HepG2 (cell line): Measurements from ENCODE around the gene ITGA7. TPM values are rescaled to one million over a fixed set of nuclear protein-coding genes. Genes with fewer than 3 reads are reported as not detected.

ENCODE experiments used
- ATRX ChIP-seq: sonication (generic); formaldehyde crosslinking; IDR thresholded peaks from 2 replicates; pipeline ENCODE4 v1.4.0; 2020; ENCODE audit warnings: missing genetic modification reagents, borderline replicate concordance
- GLI4 ChIP-seq: sonication (generic); formaldehyde crosslinking; IDR thresholded peaks from 2 replicates; pipeline ENCODE4 v1.5.1; 2020; ENCODE audit warnings: missing genetic modification reagents, mild to moderate bottlenecking, moderate library complexity, borderline replicate concordance
- HMGXB4 ChIP-seq, 2 experiments: sonication (generic) in 1 of 2; formaldehyde crosslinking in 1 of 2; IDR thresholded peaks; 2 replicates each; pipeline versions ENCODE4 v1.4.0 to v1.6.1; 2018 to 2020; ENCODE audit warnings: missing genetic modification reagents in 2 of 2, borderline replicate concordance in 1 of 2, low read depth in 1 of 2, mild to moderate bottlenecking in 1 of 2, missing biosample characterization in 1 of 2
- MEIS2 ChIP-seq: sonication (generic); formaldehyde crosslinking; IDR thresholded peaks from 2 replicates; pipeline ENCODE4 v1.9.0; 2021; ENCODE audit warnings: mild to moderate bottlenecking, missing genetic modification reagents
- MTF1 ChIP-seq: sonication (generic); formaldehyde crosslinking; IDR thresholded peaks from 2 replicates; pipeline ENCODE4 v1.5.0; 2020; ENCODE audit warnings: missing genetic modification reagents
- NFYB ChIP-seq: sonication (generic); formaldehyde crosslinking; IDR thresholded peaks from 2 replicates; pipeline ENCODE4 v1.4.0; 2020; ENCODE audit warnings: missing genetic modification reagents
- NONO ChIP-seq, 2 experiments: fragments of 450-650 bp in 1 of 2; sonication (generic) in 1 of 2; formaldehyde crosslinking in 1 of 2; IDR thresholded peaks in 1 of 2; conservative IDR thresholded peaks in 1 of 2; 2 replicates each; pipeline versions ENCODE4 v1.6.1 to v1.8.0; 2017 to 2022; ENCODE audit warnings: mild to moderate bottlenecking in 1 of 2, missing genetic modification reagents in 1 of 2, moderate library complexity in 1 of 2
- TMF1 ChIP-seq: sonication (generic); formaldehyde crosslinking; IDR thresholded peaks from 2 replicates; pipeline ENCODE4 v1.8.1; 2022; ENCODE audit warnings: low read depth, missing genetic modification reagents
- TRIM22 ChIP-seq: fragments of 450-650 bp; IDR thresholded peaks from 2 replicates; pipeline ENCODE4 v1.6.1; 2017
- ZNF234 ChIP-seq: sonication (generic); formaldehyde crosslinking; conservative IDR thresholded peaks from 2 replicates; pipeline ENCODE4 v1.5.1; 2020; ENCODE audit warnings: mild to moderate bottlenecking, missing genetic modification reagents
- ZNF317 ChIP-seq: sonication (generic); formaldehyde crosslinking; IDR thresholded peaks from 2 replicates; pipeline ENCODE4 v1.5.0; 2020; ENCODE audit warnings: mild to moderate bottlenecking, missing genetic modification reagents
- ZNF605 ChIP-seq: sonication (generic); formaldehyde crosslinking; IDR thresholded peaks from 2 replicates; pipeline ENCODE4 v1.8.0; 2022; ENCODE audit warnings: mild to moderate bottlenecking, missing genetic modification reagents
- ZNF644 ChIP-seq: IDR thresholded peaks from 2 replicates; pipeline ENCODE4 v1.6.1; 2016; ENCODE audit warnings: low read depth
- ZNF770 ChIP-seq: sonication (generic); formaldehyde crosslinking; IDR thresholded peaks from 2 replicates; pipeline ENCODE4 v1.5.0; 2020; ENCODE audit warnings: mild to moderate bottlenecking, missing genetic modification reagents
- polyA plus RNA-seq, 8 experiments: library from polyadenylated mRNA; depleted of rRNA in 3 of 8; stranded (reverse) in 7 of 8; unstranded in 1 of 8; fragments of >200 nt; fragmentation: Illumina TruSeq in 4 of 8; extraction: Trizol in 4 of 8; gene quantifications; 2 replicates each; pipeline versions ENCODE4 v1.2.1 to v1.2.3, GENCODE V29; 2011 to 2016; ENCODE audit warnings: low read depth in 4 of 8, missing spikeins in 1 of 8, mixed read lengths in 1 of 8; ENCODE audit not compliant: insufficient read depth in 1 of 8
- total RNA-seq, 5 experiments: library from RNA; depleted of rRNA; stranded (reverse); fragments of >200 nt; fragmentation: Illumina TruSeq; extraction: Trizol; gene quantifications; 2 replicates each; pipeline ENCODE4 v1.2.3, GENCODE V29; 2016; ENCODE audit warnings: low read depth in 1 of 5
- TF ChIP-seq, protein P1 (sequence below): IDR thresholded peaks from 2 replicates; pipeline ENCODE4 v1.6.1; 2016

The ITGA7 gene
- total and polyA plus RNA-seq, 2 of the 13 experiments (the other 11 are each of a cell fraction or from before 2014, with no cell fraction given) = 0.65 to 0.75 TPM

DNA sequence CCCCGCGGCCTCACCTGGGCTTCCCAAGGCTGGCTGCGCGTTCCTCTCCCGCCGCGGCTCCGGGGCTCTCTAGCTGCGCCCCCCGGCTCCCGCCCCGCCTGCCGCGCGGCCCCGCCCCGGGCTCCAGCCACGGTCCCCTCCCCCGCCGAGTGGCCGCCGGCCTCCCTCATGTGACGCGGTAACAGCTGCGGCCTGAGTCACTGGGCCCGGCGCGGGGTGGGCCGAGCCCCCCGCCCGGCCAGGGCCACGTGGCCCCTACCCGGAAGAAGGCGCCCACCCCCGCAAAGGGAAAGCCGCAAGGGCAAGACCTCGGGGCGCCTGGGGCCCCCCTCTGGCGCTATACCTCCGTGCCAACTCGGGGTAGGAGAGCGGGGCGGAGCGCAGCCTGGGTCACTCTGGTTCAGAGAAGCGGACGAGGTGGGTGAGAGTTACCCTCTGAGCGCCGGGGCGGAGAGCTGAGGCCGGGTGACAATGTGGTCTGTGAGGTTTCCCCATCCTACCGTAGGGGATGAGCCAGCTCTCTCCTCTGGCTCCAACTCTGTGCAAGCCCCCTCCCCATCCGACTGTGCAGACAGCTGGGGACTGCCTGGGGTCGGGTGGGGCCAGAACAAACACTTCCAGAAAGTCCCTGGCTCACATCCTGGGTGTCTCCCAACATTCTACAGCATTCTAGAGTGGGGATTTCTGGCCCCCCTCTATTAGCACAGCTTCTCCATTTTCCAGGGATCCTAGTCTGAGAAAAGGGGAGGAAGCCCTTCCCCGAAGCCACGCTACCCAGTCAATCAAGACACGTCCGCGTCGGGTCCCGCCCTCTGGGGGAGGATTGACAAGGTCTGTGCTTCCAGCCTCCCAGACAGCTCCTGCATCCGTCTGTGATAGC is 21.5 kb upstream of the ITGA7 start, which contains the start of gene CD63 (continued):
- TF ChIP-seq TRIM22 = no peak
- TF ChIP-seq, protein P1, sequence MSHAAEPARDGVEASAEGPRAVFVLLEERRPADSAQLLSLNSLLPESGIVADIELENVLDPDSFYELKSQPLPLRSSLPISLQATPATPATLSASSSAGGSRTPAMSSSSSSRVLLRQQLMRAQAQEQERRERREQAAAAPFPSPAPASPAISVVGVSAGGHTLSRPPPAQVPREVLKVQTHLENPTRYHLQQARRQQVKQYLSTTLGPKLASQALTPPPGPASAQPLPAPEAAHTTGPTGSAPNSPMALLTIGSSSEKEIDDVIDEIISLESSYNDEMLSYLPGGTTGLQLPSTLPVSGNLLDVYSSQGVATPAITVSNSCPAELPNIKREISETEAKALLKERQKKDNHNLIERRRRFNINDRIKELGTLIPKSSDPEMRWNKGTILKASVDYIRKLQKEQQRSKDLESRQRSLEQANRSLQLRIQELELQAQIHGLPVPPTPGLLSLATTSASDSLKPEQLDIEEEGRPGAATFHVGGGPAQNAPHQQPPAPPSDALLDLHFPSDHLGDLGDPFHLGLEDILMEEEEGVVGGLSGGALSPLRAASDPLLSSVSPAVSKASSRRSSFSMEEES (CRISPR knock-in tag) = peak; percentile 88
- TF ChIP-seq ATRX = no peak
- TF ChIP-seq ZNF234 (CRISPR knock-in tag) = no peak
- no peak for TF ChIP-seq GLI4 (CRISPR knock-in tag)
- no peak for TF ChIP-seq TMF1
- peak in 1 of 2 experiments; percentile 24; a peak in 1 of 4 replicates for TF ChIP-seq HMGXB4 (CRISPR knock-in tag; IDR thresholded peaks at IDR 0.05; ENCODE audit: borderline replicate concordance in 1 of 2, low read depth in 1 of 2)
- peak; percentile 65; the same call in 1 of the 2 replicates for TF ChIP-seq MEIS2 (CRISPR knock-in tag)
- no peak for TF ChIP-seq MTF1 (CRISPR knock-in tag)
- TF ChIP-seq ZNF605 (CRISPR knock-in tag) = 0 out of 2 replicates have a peak, but pooled peaks have one; percentile 72
- peak; percentile 62; the same call in 1 of the 2 replicates for TF ChIP-seq ZNF770 (CRISPR knock-in tag)
- no peak for TF ChIP-seq NONO (IDR thresholded peaks at IDR 0.05)
- TF ChIP-seq NONO (CRISPR knock-in tag; conservative IDR thresholded peaks at IDR 0.05) = peak; percentile 52; the same call in 1 of the 2 replicates
- no peak for TF ChIP-seq ZNF317 (CRISPR knock-in tag)
- TF ChIP-seq ZNF644 (CRISPR knock-in tag) = no peak
- peak; percentile 15; the same call in 1 of the 2 replicates for TF ChIP-seq NFYB (CRISPR knock-in tag)
